GM10847 (cell line): ENCODE results near the gene P2RX2.

Source experiments
- POLR2A ChIP-seq: IDR thresholded peaks from 2 replicates; pipeline ENCODE4 v1.6.1; 2011; ENCODE audit not compliant: insufficient read length; ENCODE audit errors: extremely low read depth

Gene P2RX2

DNA sequence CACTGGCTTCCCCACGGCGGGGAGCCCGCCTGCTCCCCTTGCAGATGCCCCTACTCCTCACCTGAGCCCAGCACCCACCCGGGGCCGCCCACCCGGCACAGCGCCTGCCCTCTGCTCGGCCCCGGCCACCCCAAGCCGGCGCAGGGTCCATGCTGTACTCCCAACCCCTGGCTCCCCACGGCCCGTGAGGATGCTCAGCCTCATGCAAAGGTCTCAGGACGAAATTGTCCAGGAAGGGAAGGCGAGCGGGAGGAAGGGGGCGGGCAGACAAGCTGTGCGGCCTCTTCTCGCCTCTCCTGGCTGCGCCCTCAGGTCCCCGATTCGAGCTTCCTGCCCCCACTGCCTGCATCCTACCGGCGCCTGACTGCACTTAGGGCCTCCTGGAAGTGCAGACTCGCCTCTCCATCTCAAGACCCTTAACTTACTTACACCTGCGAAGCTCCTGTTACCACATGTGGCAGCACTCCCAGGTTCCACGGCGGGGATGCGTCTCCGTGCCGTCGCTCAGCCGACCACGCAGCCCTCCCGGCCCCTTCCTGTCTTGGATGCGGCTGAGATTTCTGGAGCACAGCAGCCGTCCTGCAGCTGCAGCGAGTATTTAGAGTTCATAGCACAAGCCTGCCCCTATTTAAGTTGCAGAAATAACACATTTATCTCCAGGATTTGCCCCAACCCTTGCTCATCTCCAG is 26.1 kb upstream of the P2RX2 start:
- TF ChIP-seq POLR2A, result no peak

DNA sequence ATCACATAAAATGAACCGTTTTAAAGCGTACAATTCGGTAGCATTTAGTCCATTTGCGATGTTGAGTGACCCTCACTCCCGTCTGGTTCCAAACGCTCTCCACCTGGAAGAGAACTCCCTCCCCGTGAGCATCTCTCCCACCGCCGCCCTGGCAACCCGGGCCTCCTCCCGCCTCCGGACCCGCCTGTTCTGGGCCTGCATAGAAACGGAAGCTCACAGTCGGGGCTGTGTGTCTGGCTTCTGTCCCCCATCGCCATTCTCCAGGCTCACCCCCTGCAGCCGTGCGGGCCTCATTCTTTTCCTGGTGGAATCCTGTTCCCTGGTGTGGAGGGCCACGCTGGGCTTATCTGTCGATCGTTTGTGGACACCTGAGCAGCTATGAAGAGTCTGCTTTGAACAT is 25.5 kb upstream of the P2RX2 start:
- no peak for TF ChIP-seq POLR2A

DNA sequence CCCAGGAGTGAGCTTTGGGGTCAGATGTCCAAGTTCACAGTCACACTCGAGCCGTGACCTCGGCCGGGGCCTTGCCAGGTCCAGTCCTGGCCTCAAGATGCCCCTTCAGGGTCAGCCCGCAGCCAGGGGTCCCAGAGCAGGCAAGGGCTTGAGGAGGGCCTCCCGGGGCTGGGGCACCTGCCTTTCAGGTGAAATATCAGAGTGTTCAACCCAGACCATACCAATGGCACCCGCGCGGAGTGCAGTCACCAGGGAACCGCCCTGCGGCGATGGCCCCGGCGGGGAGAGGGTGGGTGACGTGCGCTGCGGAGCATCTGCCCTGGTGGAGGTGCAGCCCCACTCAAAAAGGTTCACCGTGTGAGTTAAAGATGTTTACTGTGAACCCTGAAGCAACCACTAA is 25.1 kb upstream of the P2RX2 start:
- no peak for TF ChIP-seq POLR2A

DNA sequence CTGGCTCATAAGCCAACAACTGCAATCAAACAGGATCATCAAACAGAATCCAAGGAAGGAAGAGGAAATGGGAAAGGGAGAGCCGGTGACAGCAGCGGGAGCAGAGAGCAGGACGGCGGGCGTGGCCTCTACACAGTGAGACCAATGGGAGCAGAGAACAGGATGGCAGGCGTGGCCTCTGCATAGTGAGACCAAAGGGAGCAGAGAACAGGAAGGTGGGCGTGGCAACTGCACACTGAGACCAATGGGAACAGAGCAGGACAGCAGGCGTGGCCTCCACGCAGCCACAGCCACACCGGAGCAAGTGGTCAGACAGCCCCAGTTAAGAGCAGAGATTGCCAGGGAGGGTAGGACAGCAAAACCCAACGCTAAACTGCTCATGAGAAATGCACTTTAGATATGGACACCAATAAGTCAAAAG is 24.6 kb upstream of the P2RX2 start:
- TF ChIP-seq POLR2A, result no peak

DNA sequence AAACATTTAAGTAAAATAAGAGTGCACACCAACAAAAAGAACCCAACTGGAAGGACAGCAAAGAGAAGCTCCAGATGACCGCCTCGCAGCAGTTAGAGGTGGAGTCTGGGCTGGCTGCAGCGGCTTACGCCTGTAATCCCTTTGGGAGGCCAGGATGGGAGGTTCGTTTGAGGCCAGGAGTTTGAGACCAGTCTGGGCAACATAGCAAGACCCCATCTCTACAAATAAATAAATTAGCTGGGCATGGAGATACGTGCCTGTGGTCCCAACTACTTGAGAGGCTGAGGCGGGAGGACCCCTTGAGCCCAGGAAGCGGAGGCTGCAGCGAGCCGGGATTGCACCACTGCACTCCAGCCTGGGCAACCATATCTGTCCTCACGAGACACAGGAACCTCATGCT is 23.4 kb upstream of the P2RX2 start:
- TF ChIP-seq POLR2A, result no peak

DNA sequence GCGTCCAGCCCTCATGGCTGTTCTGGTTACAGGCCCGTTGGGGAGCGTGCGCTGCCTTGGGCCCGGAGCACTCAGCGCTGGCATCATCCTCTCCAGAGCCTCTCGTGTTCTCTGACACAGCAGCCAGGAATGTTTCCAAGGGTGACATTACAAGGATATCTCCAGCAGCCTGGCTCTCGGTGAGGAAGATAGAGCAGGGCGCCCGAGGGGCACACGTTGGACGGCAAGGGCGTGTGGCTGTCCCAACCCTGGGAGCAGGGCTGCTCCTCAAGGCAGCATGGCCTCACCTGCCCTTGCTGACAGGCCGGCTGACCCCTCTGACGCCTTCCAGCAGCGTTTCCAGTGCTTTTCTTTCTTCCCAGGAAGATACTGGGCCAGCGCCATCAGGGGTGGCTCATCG is 22.6 kb upstream of the P2RX2 start:
- no peak for TF ChIP-seq POLR2A

DNA sequence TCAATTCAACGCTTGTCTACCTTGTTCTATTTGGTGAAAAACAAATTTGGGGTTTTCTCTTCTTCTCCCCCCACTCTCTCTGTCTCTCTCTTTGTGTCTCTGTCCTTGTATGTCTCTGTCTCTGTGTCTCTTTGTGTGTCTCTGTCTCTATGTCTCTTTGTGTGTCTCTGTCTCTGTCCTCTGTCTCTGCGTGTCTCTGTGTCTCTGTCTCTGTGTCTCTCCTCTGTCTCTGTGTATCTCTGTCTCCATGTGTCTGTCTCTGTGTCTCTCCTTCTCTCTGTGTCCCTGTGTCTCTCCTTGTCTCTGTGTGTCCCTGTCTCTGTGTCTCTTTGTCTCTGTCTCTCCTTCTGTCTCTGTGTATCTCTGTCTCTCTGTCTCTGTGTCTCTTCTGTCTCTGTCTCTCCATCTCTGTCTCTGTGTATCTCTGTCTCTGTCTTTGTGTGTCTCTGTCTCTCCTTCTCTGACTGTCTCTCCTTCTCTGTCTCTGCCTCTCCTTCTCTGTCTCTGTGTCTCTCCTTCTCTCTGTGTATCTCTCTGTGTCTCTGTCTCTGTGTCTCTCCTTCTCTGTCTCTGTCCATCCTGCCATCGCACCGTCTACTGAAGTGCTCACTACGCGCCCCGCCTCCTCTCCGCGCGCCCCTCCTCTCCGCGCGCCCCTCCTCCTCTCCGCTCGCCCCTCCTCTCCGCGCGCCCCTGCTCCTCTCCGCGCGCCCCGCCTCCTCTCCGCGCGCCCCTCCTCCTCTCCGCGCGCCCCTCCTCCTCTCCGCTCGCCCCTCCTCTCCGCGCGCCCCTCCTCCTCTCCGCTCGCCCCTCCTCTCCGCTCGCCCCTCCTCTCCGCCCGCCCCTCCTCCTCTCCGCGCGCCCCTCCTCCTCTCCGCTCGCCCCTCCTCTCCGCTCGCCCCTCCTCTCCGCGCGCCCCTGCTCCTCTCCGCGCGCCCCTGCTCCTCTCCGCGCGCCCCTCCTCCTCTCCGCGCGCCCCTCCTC is 21.0 kb upstream of the P2RX2 start:
- no peak for TF ChIP-seq POLR2A

DNA sequence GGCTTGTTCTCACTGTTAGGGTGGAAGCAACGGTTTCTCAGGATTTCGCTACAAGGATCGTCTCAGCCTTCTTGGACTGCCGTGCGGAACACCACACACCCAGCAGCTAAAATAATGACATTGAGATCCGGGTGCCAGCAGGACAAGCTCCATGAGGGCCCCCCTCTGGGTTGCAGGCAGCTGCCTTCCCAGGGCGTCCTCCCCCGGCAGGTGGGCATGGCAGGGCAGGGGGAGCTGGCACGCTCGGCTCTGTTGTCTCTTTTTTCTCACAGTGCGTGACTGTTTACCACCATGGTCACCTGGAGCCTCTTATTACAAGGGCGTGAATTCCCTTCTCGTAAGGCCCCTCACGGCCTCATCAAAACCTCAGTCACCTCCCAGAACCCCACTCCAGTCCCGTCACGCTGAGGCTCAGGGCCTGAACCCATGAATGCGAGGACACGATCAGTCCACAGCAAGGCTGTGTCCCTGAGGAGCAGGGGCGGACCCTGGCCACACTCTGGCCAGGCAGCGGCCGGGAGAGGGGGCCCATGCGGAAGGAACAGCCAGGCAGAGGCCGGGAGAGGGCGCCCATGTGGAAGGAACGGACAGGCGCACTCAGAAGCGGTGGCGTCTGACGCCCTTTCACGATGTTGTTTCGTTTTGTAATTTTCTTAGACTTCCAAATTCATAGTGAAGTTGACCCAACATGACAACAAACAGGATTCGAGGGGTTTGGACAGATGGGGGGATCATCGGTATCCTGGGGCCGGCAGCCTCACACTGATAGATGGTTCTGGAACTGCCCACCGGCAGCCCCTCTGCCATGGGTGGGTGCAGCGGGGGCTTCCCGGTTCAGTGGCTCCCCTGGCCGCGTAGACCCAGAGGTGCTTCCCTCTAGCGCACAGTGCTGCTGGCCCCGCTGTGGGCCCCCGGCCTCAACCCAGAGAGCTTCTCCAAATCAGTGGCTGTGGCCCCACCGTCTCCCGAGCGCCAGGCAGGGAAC is 18.2 kb upstream of the P2RX2 start:
- no peak for TF ChIP-seq POLR2A

DNA sequence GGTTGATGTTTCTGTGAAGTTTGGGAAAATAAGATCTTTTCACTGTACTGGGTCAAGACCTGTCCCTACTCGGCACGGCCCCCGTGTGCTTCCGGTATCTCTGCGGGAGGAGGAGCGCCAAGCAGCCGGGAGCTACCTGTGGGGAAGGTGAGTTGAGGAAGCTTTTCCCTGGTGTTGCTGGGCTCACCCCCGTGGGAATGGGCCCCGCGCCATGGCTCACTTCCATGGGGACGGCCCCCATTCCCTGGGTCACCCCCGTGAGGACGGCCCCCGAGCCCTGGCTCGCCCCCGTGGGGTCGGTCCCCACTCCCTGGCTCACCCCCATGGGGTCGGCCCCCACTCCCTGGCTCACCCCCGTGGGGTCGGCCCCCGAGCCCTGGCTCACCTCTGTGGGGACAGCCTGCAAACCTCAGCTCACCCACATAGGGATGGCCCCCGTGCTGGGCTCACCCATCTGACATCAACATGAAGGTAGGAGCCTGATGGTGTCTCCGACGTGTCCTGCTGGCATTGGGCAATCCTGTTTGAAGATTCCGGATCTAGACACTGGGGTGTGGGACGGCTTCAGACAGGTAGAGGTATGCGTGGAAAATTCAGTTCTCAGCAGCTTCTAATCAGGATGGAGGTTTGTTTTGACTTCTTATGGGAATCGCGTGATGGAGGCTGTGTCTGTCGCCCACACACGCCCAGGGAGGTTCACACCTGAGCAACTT is 17.2 kb upstream of the P2RX2 start:
- no peak for TF ChIP-seq POLR2A

DNA sequence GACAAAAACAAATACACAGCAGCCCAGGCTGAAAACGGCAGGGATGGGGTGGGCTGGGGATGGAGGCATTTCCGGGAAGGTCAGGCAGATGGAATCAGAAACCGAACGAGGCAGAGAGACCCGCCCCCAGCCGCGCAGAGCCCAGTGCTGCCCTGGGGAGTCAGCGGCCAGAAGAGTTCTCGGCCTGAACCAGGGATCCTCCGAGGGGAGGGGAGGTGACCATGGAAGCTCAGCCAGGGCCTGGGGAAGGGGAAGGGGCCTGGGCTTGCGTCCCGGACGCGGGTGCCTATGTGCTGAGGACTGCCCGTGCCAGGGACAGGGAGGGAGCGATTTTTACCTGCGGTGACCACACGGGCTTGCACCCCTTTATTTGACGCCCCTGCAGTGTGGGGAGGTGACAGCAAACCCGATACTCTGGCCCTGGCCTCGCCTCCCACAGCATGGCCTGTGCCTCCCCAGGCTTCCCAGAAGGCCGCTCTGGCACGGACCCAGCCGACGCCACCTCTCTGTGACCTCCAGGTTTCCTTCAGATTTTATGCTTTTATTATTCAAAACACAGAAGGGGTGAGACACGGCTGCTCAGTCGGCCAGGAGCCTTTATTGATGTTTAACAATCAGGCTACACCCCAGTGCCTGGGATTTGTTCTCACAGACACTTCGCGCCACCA is 15.9 kb upstream of the P2RX2 start:
- no peak for TF ChIP-seq POLR2A

DNA sequence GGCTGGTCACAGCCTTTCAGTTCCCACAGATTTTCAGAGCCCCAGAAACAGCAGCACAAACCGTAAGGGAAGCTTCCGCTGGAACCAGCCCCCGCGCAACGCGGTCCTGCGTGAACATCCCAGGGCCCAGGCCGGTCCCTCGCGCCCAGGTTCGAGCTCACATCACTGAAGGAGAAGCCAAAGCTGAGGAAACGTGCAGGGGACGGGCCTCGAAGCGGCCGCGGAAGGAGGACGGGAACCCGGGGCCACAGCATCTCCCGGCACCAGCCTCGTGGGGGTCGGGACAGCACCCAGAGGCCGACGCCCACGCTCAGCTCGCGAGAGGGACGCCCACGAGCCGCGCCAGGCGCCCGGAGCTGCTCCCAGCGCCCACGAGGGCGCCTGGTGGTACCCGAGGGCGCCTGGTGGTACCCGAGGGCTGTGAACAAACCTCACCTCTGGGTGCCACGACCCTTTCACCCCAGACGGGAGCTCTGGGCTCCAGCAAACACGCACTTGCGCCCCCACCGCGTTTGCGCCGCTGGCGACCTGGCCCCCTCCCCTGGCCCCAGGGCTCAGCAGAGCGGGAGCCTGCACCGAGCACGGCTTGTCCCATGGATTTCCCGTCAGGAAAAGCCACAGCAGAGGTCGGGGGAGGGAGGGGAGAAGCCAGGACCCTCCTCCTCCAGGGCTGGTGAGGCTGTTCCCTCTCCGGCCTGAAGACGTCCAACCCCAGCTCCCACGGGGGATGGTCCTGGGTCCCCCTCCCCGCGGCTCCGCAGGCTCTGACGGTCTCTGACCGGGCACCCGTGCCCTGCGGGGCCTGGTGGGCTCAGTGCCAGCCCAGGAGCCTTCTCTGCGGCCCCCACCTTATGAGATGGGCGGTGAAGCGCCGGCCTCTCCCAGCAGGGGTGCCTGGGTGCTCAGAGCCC is 15.1 kb upstream of the P2RX2 start:
- TF ChIP-seq POLR2A, result no peak

DNA sequence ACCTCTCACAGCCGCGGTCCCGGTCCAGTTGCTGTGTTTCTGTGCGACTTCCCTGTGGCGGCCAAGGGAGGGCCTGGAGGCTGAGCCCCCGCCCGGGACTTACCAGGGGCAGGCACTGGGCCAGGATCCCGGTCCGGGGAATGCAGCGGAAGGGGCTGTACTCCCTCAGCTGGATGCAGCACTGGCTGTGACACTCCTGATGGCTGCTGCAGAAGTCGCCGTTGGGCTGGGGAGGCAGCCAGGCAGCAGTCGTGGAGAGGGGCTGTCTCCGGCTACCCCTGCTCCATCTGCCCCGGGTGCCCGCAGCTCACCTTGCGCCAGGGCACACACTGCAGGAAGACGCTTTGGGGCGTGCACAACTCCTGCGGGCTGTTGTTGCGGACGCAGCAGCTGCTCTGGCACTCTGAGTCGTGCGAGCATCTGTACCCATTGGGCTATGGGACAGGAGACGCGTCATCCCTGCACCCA is 14.4 kb upstream of the P2RX2 start:
- TF ChIP-seq POLR2A, result no peak
